ENCODE results near the gene CRELD2. TPM values are rescaled to one million over a fixed set of nuclear protein-coding genes. Genes with fewer than 3 reads are reported as not detected.

Gene CRELD2
- polyA plus RNA-seq, 3 donors = 20.3 to 33.2 (median 27.6) TPM

- no peaks in the 10 kb centered on the region for H3K9me3 ChIP-seq (replicated peaks in 1 of 2; ENCODE audit: control insufficient read depth in 1 of 2, insufficient read depth in 1 of 2, low read length in 2 of 2)
- peaks cover 26 to 37% of the 10 kb centered on the region in 2 donors for H3K36me3 Mint-ChIP-seq
- H3K9ac ChIP-seq (ENCODE audit: insufficient read depth, low read length, poor library complexity, severe bottlenecking) = no peak overlapping the region
- no peaks in the 10 kb centered on the region for H3K9me3 Mint-ChIP-seq
- H3K27ac ChIP-seq (ENCODE audit: low read depth in 1 of 2, low read length in 2 of 2) = no peak overlapping the region
- H3K4me2 ChIP-seq (replicated peaks; ENCODE audit: extremely low read depth, low read length, poor library complexity, severe bottlenecking) = no peak overlapping the region
- intact Hi-C loops (cut with micrococcal nuclease) = loop anchor here in 1 of 2 donors (10.0 kb wide), 1 partner anchor 283 kb away; the partner anchor contains the start of gene SELENOO
- peaks cover 33 to 36% of the 10 kb centered on the region in 2 donors for H3K4me1 ChIP-seq (ENCODE audit: control insufficient read depth in 1 of 2, insufficient read depth in 2 of 2, low read length in 2 of 2)
- H3K79me2 ChIP-seq (ENCODE audit: insufficient read depth, low read length) = peaks cover 16% of the 10 kb centered on the region
- H3K27me3 ChIP-seq (ENCODE audit: control insufficient read depth in 2 of 2, insufficient read depth in 2 of 2, low read length in 2 of 2) = no peaks in the 10 kb centered on the region
- H3K4me3 Mint-ChIP-seq = no peak overlapping the region
- no peak overlapping the region for H2AFZ ChIP-seq (ENCODE audit: insufficient read depth, low read depth, low read length, poor library complexity, severe bottlenecking)
- H3K36me3 ChIP-seq (replicated peaks in 1 of 2; ENCODE audit: control insufficient read depth in 1 of 2, insufficient read depth in 2 of 2, low read length in 2 of 2) = peaks cover 2 to 19% of the 10 kb centered on the region in 2 donors
- DNase-seq = no peak
- peak overlapping the region in 1 of 7 donors; percentile 40 for H3K27ac Mint-ChIP-seq
- WGBS (ENCODE audit: insufficient coverage) = 97% methylated on average over 30 of the region's 35 CpGs
- peaks cover 34% of the 10 kb centered on the region for H3K4me1 Mint-ChIP-seq
- peaks cover 0 to 4% (median 2%) of the 10 kb centered on the region in 3 donors for H3K27me3 Mint-ChIP-seq (ENCODE audit: low read depth in 3 of 3)
- H4K20me1 ChIP-seq (ENCODE audit: insufficient read depth, low read length) = no peaks in the 10 kb centered on the region
- no peak for TF ChIP-seq CTCF (IDR thresholded peaks at IDR 0.05)
- no peak overlapping the region for H3K4me3 ChIP-seq (replicated peaks in 1 of 3; ENCODE audit: low read depth in 2 of 3, low read length in 3 of 3)
Measured at GRCh38 chr22:49921508-49922278, 3.3 kb downstream of the CRELD2 start.

DNA sequence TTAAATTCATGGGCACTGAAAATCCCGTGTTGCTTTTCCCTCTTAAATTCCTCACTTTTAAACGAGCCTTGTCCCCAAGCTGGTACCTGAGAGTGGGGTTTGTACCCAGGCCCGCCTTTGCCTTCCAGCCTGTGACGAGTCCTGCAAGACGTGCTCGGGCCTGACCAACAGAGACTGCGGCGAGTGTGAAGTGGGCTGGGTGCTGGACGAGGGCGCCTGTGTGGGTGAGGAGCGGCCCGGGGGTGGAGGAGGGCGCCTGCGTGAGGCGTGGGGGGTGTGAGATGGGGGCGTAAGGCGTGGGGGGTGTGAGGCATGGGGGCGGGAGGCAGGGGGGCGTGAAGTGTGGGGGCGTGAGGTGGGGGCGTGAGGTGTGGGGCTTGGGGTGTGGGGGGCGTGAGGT, 4.0 kb downstream of the CRELD2 start:
- Histone ChIP-seq H3K79me2 (ENCODE audit: insufficient read depth, low read length) (peaks cover 10% of the 10 kb centered on the region), H3K4me3 (replicated peaks in 1 of 3; ENCODE audit: low read depth in 2 of 3, low read length in 3 of 3) (no peak overlapping the region), H3K4me2 (replicated peaks; ENCODE audit: extremely low read depth, low read length, poor library complexity, severe bottlenecking) (no peak overlapping the region), H4K20me1 (ENCODE audit: insufficient read depth, low read length) (no peaks in the 10 kb centered on the region), H3K27me3 (ENCODE audit: control insufficient read depth in 2 of 2, insufficient read depth in 2 of 2, low read length in 2 of 2) (no peaks in the 10 kb centered on the region), H2AFZ (ENCODE audit: insufficient read depth, low read depth, low read length, poor library complexity, severe bottlenecking) (no peak overlapping the region), H3K9me3 (replicated peaks in 1 of 2; ENCODE audit: control insufficient read depth in 1 of 2, insufficient read depth in 1 of 2, low read length in 2 of 2) (no peaks in the 10 kb centered on the region), H3K36me3 (replicated peaks in 1 of 2; ENCODE audit: control insufficient read depth in 1 of 2, insufficient read depth in 2 of 2, low read length in 2 of 2) (peaks cover 2 to 19% of the 10 kb centered on the region in 2 donors), H3K27ac (ENCODE audit: low read depth in 1 of 2, low read length in 2 of 2) (no peak overlapping the region), H3K9ac (ENCODE audit: insufficient read depth, low read length, poor library complexity, severe bottlenecking) (no peak overlapping the region), H3K4me1 (ENCODE audit: control insufficient read depth in 1 of 2, insufficient read depth in 2 of 2, low read length in 2 of 2) (peaks cover 26 to 29% of the 10 kb centered on the region in 2 donors)
- peaks cover 27% of the 10 kb centered on the region for H3K4me1 Mint-ChIP-seq
- WGBS (ENCODE audit: insufficient coverage) = 94% methylated on average over 3 of the region's 22 CpGs
- H3K4me3 Mint-ChIP-seq = no peak overlapping the region
- peaks cover 1 to 4% (median 2%) of the 10 kb centered on the region in 3 donors for H3K27me3 Mint-ChIP-seq (ENCODE audit: low read depth in 3 of 3)
- no peaks in the 10 kb centered on the region for H3K9me3 Mint-ChIP-seq
- H3K36me3 Mint-ChIP-seq = peaks cover 32 to 43% of the 10 kb centered on the region in 2 donors
- intact Hi-C loops (cut with micrococcal nuclease) = loop anchor here in 1 of 2 donors (10.0 kb wide), 1 partner anchor 282 kb away; the partner anchor contains the start of gene SELENOO
- DNase-seq = no peak
- H3K27ac Mint-ChIP-seq = peak overlapping the region in 1 of 7 donors; percentile 41
- no peak for TF ChIP-seq CTCF (IDR thresholded peaks at IDR 0.05)

Measured in CD14-positive monocyte (primary cell).